NOMO-1 (cell line): Measurements from ENCODE around the gene CD79B.

ENCODE experiments used
- DNase-seq, 2 experiments: peaks; one replicate each; lab custom pipeline; 2025; ENCODE audit not compliant: unreplicated experiment in 2 of 2; lab: John Stamatoyannopoulos, UW

Gene CD79B

GRCh38 chr17:63931981-63932561, at the start of gene CD79B:
CD79B (minus strand) TSS chr17:63932331; CDS start chr17:63932261, 70 bp downstream.
- no peak for DNase-seq

GRCh38 chr17:63978272-63979200, 46.4 kb upstream of the CD79B start:
- DNase-seq, result no peak

GRCh38 chr17:63976702-63977101, 44.6 kb upstream of the CD79B start:
- DNase-seq, result no peak

DNA sequence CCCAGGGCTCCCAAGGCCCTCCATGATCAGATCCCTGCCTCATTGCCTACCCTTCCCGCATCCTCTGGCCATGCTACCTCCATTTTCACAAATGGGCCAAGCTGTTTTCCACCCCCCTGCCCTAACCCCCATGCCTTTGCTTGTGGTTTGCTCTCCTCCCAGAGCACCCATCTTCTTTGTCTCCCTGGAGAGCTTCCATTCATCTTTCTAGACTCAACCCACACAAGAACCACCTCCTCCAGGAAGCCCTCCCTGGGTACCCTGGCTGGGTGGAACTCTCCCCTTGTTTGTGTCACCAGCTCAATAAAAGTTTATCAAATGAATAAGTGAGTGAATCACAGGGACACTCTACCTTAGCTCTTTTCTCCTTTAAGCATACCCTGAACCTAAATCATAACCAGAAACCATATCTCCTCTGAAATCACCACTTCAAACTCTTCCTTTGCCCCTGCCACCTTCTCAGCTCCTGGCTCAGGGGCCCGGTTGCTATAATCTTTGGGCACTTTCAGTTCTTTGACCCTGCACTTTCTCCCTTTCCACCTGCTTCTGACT, 43.5 kb upstream of the CD79B start:
- no peak for DNase-seq

GRCh38 chr17:63974594-63975192, 42.6 kb upstream of the CD79B start:
- DNase-seq, result no peak

DNA sequence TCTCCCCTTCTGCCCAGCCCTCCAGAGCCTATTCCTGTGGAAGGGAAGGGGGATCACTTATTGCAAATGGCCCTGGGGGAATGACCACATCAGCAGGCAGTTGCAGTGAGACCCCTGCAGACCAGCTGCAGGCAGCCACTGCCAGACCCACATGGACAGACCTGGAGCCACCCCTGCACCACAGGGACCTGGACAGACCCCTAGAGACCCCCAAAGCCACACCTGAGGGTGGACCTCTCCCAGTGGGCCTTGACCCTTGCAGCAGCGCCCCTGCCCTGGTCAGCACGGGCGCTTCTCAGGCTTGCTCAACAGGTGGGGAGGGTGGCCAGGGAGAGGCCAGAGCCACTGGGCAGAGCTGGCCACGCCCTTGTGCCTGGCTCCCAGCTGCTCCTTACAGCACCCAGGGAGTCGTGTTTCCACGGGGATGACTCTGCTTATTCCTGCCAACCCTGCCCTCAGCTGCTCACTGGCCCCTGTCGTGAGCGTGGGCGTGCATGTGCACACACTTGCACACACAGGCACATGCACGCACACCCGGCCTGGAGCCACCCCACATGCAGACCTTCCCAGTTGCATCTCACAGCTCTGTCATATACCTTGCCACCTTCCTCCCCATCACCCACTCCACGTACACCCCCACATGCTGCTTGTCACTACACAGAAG, 41.9 kb upstream of the CD79B start:
- DNase-seq, result no peak

DNA sequence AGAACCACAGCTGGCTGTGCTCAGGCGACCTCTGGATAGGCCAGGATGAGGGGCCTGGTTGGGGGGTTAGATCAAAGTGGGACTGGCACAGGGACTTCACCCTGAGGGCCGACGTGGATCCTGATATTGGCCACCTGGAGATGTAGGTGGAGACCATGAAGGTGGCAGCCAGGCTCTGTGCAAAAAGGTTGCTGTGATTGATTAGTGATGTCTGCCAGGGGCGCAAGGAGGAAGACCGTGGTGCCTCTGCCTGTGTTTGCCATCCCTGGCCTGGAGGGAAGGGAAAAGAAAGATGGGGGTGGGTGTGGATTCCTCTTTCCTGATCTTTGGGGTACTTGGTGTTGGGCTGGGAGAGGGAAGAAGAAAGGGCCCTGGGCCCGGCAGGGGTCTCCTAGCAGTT, 41.1 kb upstream of the CD79B start:
- DNase-seq, result no peak

DNA sequence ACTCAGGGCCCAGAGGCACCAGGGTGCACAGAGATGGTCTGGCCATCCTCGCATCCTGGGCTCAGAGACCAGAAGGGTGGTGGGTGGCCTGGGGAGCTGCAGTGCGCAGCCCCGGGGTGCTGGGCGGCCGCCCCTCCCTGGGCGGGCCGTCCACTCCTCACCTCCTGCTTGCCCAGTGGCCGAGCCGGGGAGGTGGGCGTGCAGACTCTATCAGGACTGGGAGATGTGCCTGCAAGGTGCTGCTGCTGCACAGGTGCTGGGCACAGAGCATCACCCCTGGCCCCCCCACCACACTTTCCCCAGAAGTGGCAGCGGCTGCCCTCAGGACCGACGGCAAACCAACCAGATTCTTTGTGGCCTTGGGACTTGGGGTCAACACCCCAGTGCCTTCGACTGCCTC, 40.7 kb upstream of the CD79B start, which contains the start of gene SCN4A:
TSS of gene SCN4A (minus strand) at position 123 of the 400 bp plus-strand sequence. CDS start at position 46, 77 bp downstream.
- DNase-seq, result no peak

- no peak for DNase-seq
These were observed 37.1 kb upstream of the CD79B start for GRCh38 chr17:63969278-63969677.

DNA sequence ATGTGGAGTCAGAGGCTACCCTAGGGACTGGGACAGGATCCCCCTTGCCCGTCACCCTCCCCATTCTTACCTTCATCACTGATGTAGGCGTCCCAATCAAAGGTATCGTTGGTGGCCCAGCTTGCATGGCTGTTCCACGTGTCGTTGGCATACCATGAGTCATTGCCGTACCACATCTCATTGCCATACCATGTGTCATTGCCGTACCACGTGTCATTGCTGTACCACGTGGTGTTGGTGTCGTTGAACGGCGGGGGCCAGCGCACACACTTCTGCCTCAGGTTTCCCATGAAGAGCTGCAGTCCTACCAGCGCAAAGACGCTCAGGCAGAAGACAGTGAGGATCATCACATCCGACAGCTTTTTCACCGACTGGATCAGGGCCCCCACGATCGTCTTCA, 35.8 kb upstream of the CD79B start:
- DNase-seq, result no peak

DNA sequence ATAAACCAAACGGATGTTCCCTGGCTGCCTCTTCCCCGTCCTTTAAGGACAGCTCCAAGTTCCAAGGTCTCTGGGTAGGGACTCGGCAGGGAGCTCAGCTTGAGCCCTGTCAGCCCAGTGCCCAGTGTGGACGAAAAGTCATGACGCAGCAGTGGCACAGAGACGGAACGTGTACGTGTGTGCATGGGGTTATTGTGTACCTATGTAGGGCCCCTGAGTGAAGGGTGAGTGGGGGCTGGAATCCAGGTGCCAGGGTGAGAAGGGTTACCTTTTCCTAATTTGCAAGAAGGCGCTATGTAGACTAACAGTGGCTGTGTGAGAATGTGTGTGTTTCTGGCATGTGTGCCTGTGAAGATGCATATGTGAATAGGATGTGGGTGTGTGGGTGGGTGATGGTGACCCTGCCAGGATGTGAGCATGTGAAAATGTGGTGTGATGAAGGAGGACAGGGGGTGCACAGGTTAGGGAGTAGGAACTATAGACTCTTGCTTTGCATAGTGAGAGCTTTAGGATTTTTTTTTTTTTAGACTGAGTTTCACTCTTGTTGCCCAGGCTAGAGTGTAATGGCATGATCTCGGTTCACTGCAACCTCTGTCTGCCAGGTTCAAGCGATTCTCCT, 34.6 kb upstream of the CD79B start:
- DNase-seq, result no peak

- no peak for DNase-seq
These were observed 31.0 kb upstream of the CD79B start for GRCh38 chr17:63963123-63963522.

DNA sequence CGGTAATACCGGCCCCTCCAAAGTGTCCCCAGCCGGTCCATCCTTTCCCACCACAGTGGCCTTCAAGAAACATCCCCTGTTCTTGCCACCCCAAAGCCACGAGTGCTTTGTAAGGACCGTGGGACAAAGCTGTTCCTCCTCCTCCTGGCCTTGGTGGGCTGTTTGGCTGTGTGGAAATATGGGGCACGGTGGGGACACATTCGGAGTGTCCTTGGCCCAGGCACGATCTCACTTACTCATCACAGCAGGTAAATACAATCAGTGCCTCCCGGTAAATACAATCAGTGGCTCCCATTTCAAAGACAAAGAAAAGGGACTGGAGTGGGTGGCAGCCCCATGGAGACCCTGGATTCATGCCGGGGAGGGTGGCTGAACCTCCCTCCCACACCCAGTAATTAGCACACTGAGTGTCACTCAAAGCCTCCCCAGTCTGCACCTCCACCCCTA, 30.2 kb upstream of the CD79B start:
- DNase-seq, result no peak

- peak; percentile 44 to 47 for DNase-seq
These were observed 29.5 kb upstream of the CD79B start for GRCh38 chr17:63961355-63962212.

- DNase-seq, result no peak
These were observed 28.3 kb upstream of the CD79B start for GRCh38 chr17:63960430-63960829.

DNA sequence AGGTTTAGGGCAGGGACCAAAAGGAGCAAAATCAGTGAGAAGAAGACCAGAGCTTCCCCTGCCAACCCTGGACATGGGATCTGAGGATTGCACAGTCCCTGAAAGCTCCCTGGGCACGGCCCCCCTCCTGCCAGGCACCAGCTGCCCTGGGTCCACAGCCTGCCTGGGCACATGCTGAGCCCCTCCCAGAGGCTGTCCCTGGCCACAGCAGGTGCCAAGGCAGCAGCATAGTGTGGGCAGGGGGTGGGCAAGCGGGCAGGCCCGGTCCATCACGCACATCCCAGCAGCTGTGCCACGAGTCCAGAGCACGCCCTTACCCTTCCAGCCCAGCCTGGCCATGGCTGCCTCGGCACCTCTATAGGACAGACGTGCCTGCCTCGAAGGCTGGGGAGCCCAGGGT, 27.9 kb upstream of the CD79B start:
- no peak for DNase-seq

GRCh38 chr17:63956296-63956920, 24.3 kb upstream of the CD79B start:
- DNase-seq, result no peak

GRCh38 chr17:63955791-63956190, 23.7 kb upstream of the CD79B start:
- DNase-seq, result no peak

DNA sequence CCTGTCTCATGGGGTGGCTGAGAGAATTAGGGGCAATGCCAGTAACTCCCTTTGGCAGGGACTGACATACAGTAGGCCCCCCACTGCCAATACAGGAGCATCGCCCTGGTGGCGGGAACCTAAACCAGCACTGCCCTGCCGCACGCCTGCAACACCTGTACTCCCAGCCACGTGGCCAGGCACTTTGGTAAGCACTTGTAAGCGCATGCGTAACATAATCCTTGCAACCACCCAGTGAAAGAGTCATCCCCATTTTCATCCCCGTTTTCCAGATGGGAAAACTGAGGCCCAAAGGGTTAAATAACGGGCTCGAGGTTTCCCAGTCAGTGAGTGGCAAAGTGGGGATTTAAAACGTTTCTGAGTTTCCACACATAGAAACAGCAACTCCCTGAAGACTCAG, 23.1 kb upstream of the CD79B start:
- no peak for DNase-seq
